GM06990 (cell line): ENCODE data around the gene FAM136A.

Experiments used
- DNase-seq: peaks from one replicate; pipeline ENCODE4 v3.0.0-alpha.2; 2011; ENCODE audit not compliant: insufficient read length; ENCODE audit errors: extremely low read depth
- H3K27me3 ChIP-seq: replicated peaks from 2 replicates; pipeline ENCODE4 v1.6.0; 2011; ENCODE audit warnings: low read length; ENCODE audit not compliant: control insufficient read depth, insufficient read depth
- H3K36me3 ChIP-seq: 2 replicates; pipeline ENCODE4 v1.5.1; 2011; ENCODE audit warnings: low read length; ENCODE audit not compliant: control insufficient read depth, insufficient read depth
- H3K4me3 ChIP-seq: replicated peaks from 2 replicates; pipeline ENCODE4 v1.5.1; 2011; ENCODE audit warnings: low read depth, mild to moderate bottlenecking, control low read depth, low read length
- TF ChIP-seq, protein P1 (sequence below): IDR thresholded peaks from 2 replicates; pipeline ENCODE4 v1.5.1; 2011; ENCODE audit warnings: low read length, control low read depth, mild to moderate bottlenecking, inconsistent platforms; ENCODE audit not compliant: insufficient read depth, poor library complexity, severe bottlenecking

Gene FAM136A

DNA sequence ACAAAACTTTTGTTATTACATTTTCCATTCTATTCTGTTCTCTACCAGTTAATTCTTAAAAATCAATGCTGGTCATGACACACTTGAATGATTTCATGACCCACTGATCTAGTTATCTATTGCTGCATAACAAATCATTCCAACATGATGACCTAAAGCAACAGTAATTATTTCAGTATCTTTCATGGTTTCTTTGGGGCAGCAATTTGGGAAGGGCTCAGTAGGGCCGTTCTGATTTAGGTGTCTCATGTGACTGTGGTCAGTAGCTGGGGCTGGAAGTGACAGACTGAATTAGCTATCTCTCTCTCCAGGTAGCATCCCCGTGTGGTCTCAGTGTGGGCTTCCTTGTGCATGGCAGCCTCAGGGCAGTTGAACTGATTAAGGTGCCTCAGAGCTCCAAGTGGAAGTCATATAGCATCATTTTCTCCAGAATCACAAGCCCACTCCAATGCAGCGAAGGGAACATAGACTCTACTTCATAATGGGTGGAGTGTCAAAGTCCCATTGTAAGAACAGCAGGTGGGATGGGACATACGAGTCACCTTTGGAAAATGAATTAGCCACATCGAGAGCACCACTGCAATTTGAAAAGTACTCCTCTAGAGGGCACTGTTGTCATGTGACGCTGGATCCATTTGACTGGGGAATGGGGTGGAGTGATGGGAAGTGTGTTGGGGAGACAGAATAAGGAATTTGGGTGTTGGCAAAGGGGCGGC is 39.1 kb upstream of the FAM136A start:
- Histone ChIP-seq H3K27me3 (peaks cover 2% of the 10 kb centered on the region), H3K4me3 (no peak overlapping the region), H3K36me3 (no peaks in the 10 kb centered on the region)
- no peak for DNase-seq
- TF ChIP-seq, protein P1, sequence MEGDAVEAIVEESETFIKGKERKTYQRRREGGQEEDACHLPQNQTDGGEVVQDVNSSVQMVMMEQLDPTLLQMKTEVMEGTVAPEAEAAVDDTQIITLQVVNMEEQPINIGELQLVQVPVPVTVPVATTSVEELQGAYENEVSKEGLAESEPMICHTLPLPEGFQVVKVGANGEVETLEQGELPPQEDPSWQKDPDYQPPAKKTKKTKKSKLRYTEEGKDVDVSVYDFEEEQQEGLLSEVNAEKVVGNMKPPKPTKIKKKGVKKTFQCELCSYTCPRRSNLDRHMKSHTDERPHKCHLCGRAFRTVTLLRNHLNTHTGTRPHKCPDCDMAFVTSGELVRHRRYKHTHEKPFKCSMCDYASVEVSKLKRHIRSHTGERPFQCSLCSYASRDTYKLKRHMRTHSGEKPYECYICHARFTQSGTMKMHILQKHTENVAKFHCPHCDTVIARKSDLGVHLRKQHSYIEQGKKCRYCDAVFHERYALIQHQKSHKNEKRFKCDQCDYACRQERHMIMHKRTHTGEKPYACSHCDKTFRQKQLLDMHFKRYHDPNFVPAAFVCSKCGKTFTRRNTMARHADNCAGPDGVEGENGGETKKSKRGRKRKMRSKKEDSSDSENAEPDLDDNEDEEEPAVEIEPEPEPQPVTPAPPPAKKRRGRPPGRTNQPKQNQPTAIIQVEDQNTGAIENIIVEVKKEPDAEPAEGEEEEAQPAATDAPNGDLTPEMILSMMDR, result peak; percentile 82

DNA sequence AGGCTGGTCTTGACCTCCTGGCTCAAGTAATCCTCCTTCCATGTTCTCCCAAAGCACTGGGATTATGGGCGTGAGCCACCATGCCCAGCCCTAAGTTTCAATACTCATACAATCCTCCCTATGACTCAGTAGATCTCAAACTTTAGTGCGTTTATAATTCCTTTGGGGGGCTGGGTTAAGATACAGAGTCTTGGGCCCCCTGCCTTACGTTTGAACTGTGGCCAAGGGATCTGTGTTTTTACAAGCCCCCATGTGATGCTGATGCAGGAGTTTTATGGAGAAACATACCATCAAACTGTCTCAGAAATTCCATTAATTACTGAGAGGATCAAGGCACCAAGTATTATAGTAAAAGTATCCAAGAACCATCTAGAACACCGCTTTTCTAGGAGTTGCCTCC is 38.2 kb upstream of the FAM136A start:
- Histone ChIP-seq H3K4me3 (no peak overlapping the region), H3K27me3 (no peaks in the 10 kb centered on the region; the same call in none of the 2 replicates), H3K36me3 (no peaks in the 10 kb centered on the region)
- TF ChIP-seq, protein P1, result no peak
- no peak for DNase-seq

DNA sequence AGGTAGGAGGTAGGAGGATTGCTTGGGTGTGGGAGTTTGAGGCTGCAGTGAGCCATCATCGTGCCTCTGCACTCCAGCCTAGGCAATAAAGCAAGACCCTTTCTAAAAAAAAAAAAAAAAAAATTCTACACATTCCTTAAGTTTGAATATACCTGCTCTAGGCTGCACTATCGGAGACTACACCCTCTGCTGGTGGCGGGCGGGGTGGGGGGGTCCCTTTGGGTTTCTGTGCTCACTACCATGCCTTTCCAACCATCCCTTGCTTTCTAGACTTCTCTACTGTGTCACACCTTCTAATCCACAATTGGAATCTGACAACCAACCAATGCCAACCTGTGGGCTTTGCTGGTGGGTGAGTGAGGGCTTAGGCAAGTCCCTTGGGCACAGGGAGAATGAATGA is 34.7 kb upstream of the FAM136A start:
- H3K36me3 ChIP-seq, result no peaks in the 10 kb centered on the region
- TF ChIP-seq, protein P1, result peak; percentile 24
- H3K4me3 ChIP-seq, result no peak overlapping the region
- no peak for DNase-seq
- no peaks in the 10 kb centered on the region; the same call in 1 of the 2 replicates for H3K27me3 ChIP-seq

DNA sequence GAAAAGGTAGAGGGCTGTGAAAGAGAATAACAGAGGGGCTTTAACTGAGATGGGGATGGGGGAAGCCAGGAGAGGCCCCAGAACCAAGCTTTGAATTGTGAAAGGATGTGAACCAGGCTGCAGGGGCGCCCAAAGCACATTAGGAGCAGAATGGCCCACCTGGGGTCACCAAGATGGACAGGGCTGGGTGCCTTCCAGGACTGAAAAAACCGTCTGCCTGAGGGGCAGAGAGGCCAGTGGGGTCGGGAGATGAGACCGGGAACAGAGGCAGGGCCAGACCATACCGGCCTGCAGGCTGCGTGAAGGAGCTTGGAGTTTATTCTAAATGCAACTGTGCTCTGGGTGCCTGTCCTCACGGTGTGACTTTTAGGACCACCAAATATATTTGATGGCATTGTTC is 29.1 kb upstream of the FAM136A start:
- no peak overlapping the region for H3K4me3 ChIP-seq
- no peaks in the 10 kb centered on the region; the same call in 1 of the 2 replicates for H3K27me3 ChIP-seq
- TF ChIP-seq, protein P1, result no peak
- DNase-seq, result no peak
- H3K36me3 ChIP-seq, result no peaks in the 10 kb centered on the region

DNA sequence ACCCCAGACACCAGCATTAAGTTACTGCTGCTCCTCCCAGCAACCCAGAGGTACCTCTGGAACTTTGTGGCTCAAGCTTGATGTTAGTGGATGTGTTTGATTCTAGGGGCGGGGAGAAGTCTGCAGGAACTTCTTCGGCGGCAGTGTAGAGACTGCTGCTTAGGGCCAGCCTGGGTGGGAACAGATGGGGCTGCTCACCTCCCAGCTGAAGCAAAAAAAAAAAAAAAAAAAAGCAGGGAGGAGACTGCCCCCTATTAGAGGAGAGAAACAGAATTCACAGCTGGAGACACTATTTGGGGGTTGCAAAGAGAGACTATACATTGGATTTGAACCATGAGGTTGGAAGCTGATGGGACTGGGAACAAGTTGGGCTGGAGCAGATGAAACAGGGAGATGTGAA is 28.6 kb upstream of the FAM136A start:
- no peak overlapping the region for H3K4me3 ChIP-seq
- DNase-seq, result no peak
- TF ChIP-seq, protein P1, result no peak
- no peaks in the 10 kb centered on the region for H3K36me3 ChIP-seq
- no peaks in the 10 kb centered on the region; the same call in 1 of the 2 replicates for H3K27me3 ChIP-seq

DNA sequence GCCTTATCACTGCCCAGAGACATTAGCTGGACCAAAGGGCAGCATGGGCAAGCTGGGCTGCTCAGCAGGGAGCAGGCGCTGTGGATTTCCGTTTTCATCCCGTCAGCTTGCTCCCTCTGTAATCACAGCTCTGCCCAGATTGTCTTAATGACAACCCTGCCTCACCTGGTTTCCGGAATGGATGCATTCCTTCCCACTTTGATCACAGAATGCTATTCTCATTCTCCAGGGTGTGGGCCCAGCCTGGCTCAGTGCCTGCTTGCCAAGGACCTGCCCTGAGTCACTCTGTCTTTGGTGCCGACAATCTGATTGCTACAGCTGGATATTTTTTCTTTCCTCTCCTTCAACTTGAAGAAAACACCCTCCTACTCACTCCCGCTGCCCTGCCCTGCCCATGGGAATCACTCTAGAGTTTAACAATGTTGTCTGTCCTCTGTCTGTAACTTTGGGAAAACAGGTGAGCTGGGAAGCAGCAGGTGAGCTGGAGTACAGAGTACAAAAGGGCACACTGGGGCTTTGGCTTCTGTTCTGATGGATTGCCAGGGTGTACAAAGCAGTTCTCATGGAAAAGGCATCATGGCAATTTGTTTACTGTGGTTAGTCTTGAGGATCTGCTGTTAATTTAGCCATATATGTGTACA is 27.2 kb upstream of the FAM136A start:
- no peak for DNase-seq
- H3K4me3 ChIP-seq, result no peak overlapping the region
- no peaks in the 10 kb centered on the region for H3K36me3 ChIP-seq
- TF ChIP-seq, protein P1, result no peak
- H3K27me3 ChIP-seq, result no peaks in the 10 kb centered on the region; the same call in 1 of the 2 replicates
